H1 (cell line): ENCODE measurements around the gene GDI2. TPM values are rescaled to one million over a fixed set of nuclear protein-coding genes. Genes with fewer than 3 reads are reported as not detected.

Experiments
- CTCF ChIA-PET: fragments of 300-600 bp; sonication (Branson Sonifier 250); formaldehyde crosslinking; loops from one replicate; lab custom pipeline; 2021; ENCODE audit not compliant: partially characterized antibody; lab: Charles Lee
- POLR2A ChIA-PET: fragments of 300-600 bp; sonication (Branson Sonifier 250); formaldehyde crosslinking; loops from one replicate; lab custom pipeline; 2021; ENCODE audit warnings: inconsistent platforms; ENCODE audit not compliant: partially characterized antibody; lab: Charles Lee
- DNase-seq, 2 experiments: peaks; one replicate each; pipeline versions ENCODE4 v3.0.0 to v3.0.0-alpha.2; 2010 to 2022; ENCODE audit warnings: low spot score in 2 of 2, low read depth in 1 of 2, mixed read lengths in 1 of 2
- FAIRE-seq: peaks from 2 replicates; lab custom pipeline; 2011; peaks lifted over from hg19 to GRCh38; lab: Jason Lieb, UNC
- H2AFZ ChIP-seq: 2 replicates; pipeline ENCODE4 v1.8.1; 2012; ENCODE audit warnings: low read length, inconsistent platforms
- H2AK5ac ChIP-seq: 2 replicates; pipeline ENCODE4 v1.6.1; 2013; ENCODE audit warnings: low read depth, low read length
- H2BK120ac ChIP-seq: replicated peaks from 2 replicates; pipeline ENCODE3; 2013; ENCODE audit warnings: low read depth, low read length, inconsistent platforms
- H2BK12ac ChIP-seq: 2 replicates; pipeline ENCODE4 v1.6.1; 2013; ENCODE audit warnings: low read depth, low read length
- H2BK15ac ChIP-seq: 2 replicates; pipeline ENCODE4 v1.6.1; 2013; ENCODE audit warnings: low read length
- H2BK20ac ChIP-seq: 2 replicates; pipeline ENCODE4 v1.6.1; 2013; ENCODE audit warnings: low read length
- H2BK5ac ChIP-seq: 2 replicates; pipeline ENCODE4 v1.6.1; 2013; ENCODE audit warnings: low read depth, low read length
- H3K14ac ChIP-seq: 2 replicates; pipeline ENCODE4 v1.6.1; 2013; ENCODE audit warnings: inconsistent platforms; ENCODE audit not compliant: insufficient read length
- H3K18ac ChIP-seq: 2 replicates; pipeline ENCODE4 v1.6.1; 2013; ENCODE audit warnings: low read length; ENCODE audit errors: extremely low read depth
- H3K23ac ChIP-seq: 2 replicates; pipeline ENCODE4 v1.6.1; 2013; ENCODE audit warnings: inconsistent platforms; ENCODE audit not compliant: insufficient read length
- H3K23me2 ChIP-seq: 2 replicates; pipeline ENCODE4 v1.6.1; 2013; ENCODE audit warnings: low read depth, low read length
- H3K27ac ChIP-seq: 2 replicates; pipeline ENCODE4 v1.6.1; 2011; ENCODE audit warnings: low read depth, low read length, inconsistent platforms
- H3K27me3 ChIP-seq, 4 experiments: replicated peaks in 1 of 4; 1 replicate in 1 of 4; 2 replicates in 3 of 4; pipeline versions ENCODE4 v1.6.1 to v1.8.1; 2011 to 2013; ENCODE audit warnings: low read length in 3 of 4, mild to moderate bottlenecking in 3 of 4, inconsistent platforms in 2 of 4, mixed read lengths in 2 of 4, moderate library complexity in 1 of 4; ENCODE audit not compliant: control insufficient read depth in 3 of 4, insufficient read depth in 3 of 4; ENCODE audit errors: extremely low read depth in 1 of 4
- H3K36me3 ChIP-seq, 4 experiments: 2 replicates each; pipeline versions ENCODE4 v1.6.1 to v1.8.1; 2011 to 2013; ENCODE audit warnings: mild to moderate bottlenecking in 4 of 4, low read length in 3 of 4, moderate library complexity in 2 of 4, control low read depth in 1 of 4, inconsistent platforms in 1 of 4; ENCODE audit not compliant: insufficient read depth in 4 of 4, control insufficient read depth in 2 of 4
- H3K4ac ChIP-seq: replicated peaks from 2 replicates; pipeline ENCODE3; 2013; ENCODE audit warnings: low read length, low read depth, mixed read lengths, inconsistent platforms; ENCODE audit not compliant: insufficient read length
- H3K4me1 ChIP-seq, 4 experiments: replicated peaks in 1 of 4; 1 replicate in 1 of 4; 2 replicates in 3 of 4; pipeline versions ENCODE4 v1.6.1 to v1.8.1; 2011 to 2013; ENCODE audit warnings: low read length in 3 of 4, inconsistent platforms in 2 of 4, mixed read lengths in 1 of 4; ENCODE audit not compliant: insufficient read depth in 4 of 4, control insufficient read depth in 3 of 4
- H3K4me2 ChIP-seq, 2 experiments: 2 replicates each; pipeline versions ENCODE4 v1.6.1 to v1.8.1; 2011 to 2013; ENCODE audit warnings: low read depth in 2 of 2, low read length in 2 of 2, control low read depth in 1 of 2, inconsistent platforms in 1 of 2, mild to moderate bottlenecking in 1 of 2; ENCODE audit not compliant: insufficient read depth in 1 of 2
- H3K4me3 ChIP-seq, 4 experiments: fragments of 200-600, 300-600 bp in 1 of 4; sonication (generic), shearing (Covaris generic), sonication (Bioruptor Twin) in 1 of 4; 2 replicates each; pipeline versions ENCODE4 v1.5.1 to v1.8.1; 2011 to 2016; ENCODE audit warnings: low read length in 4 of 4, low read depth in 3 of 4, control low read depth in 2 of 4, inconsistent platforms in 2 of 4, mild to moderate bottlenecking in 2 of 4, mixed read lengths in 1 of 4, moderate library complexity in 1 of 4; ENCODE audit not compliant: insufficient read depth in 2 of 4; ENCODE audit errors: extremely low read depth in 1 of 4
- H3K56ac ChIP-seq: replicated peaks from 2 replicates; pipeline ENCODE3; 2013; ENCODE audit warnings: low read depth, mild to moderate bottlenecking, mixed read lengths, low read length, inconsistent platforms; ENCODE audit not compliant: insufficient read length
- H3K79me1 ChIP-seq: 2 replicates; pipeline ENCODE4 v1.6.1; 2013; ENCODE audit warnings: low read depth, low read length, control low read depth
- H3K79me2 ChIP-seq, 2 experiments: 2 replicates each; pipeline versions ENCODE4 v1.6.1 to v1.8.1; 2012 to 2013; ENCODE audit warnings: low read length in 2 of 2, mild to moderate bottlenecking in 2 of 2, inconsistent platforms in 1 of 2; ENCODE audit not compliant: insufficient read depth in 2 of 2, control insufficient read depth in 1 of 2
- H3K9ac ChIP-seq, 4 experiments: replicated peaks in 1 of 4; 1 replicate in 1 of 4; 2 replicates in 3 of 4; pipeline versions ENCODE4 v1.6.1 to v1.8.1; 2011 to 2013; ENCODE audit warnings: low read depth in 3 of 4, low read length in 3 of 4, control low read depth in 2 of 4, mild to moderate bottlenecking in 2 of 4, moderate library complexity in 2 of 4, inconsistent platforms in 1 of 4; ENCODE audit errors: extremely low read depth in 1 of 4
- H3K9me3 ChIP-seq, 2 experiments: 2 replicates each; pipeline versions ENCODE4 v1.6.1 to v1.8.1; 2012 to 2013; ENCODE audit warnings: mild to moderate bottlenecking in 2 of 2, moderate library complexity in 2 of 2, control low read depth in 1 of 2, inconsistent platforms in 1 of 2, low read depth in 1 of 2, low read length in 1 of 2, mixed read lengths in 1 of 2; ENCODE audit not compliant: insufficient read depth in 2 of 2
- H4K20me1 ChIP-seq, 2 experiments: replicated peaks in 1 of 2; 2 replicates each; pipeline versions ENCODE3 to v1.8.1; 2011 to 2013; ENCODE audit warnings: inconsistent platforms in 2 of 2, low read length in 2 of 2, mild to moderate bottlenecking in 1 of 2; ENCODE audit not compliant: insufficient read depth in 2 of 2, control insufficient read depth in 1 of 2
- H4K5ac ChIP-seq: 2 replicates; pipeline ENCODE4 v1.6.1; 2013; ENCODE audit warnings: low read length, low read depth, mixed read lengths, inconsistent platforms; ENCODE audit not compliant: insufficient read length
- H4K8ac ChIP-seq: 2 replicates; pipeline ENCODE4 v1.8.0; 2013; ENCODE audit warnings: mild to moderate bottlenecking, moderate library complexity, low read length, inconsistent platforms; ENCODE audit not compliant: insufficient read depth; ENCODE audit errors: extremely low read depth
- H4K91ac ChIP-seq: replicated peaks from 2 replicates; pipeline ENCODE3; 2013; ENCODE audit warnings: low read length, mixed read lengths, inconsistent platforms; ENCODE audit not compliant: insufficient read length
- CEBPB ChIP-seq: IDR thresholded peaks from 2 replicates; pipeline ENCODE4 v1.6.1; 2012; ENCODE audit warnings: low read depth, low read length
- CREB1 ChIP-seq: IDR thresholded peaks from 2 replicates; pipeline ENCODE4 v1.6.1; 2012; ENCODE audit warnings: inconsistent platforms
- EP300 ChIP-seq, 2 experiments: IDR thresholded peaks; 1 replicate in 1 of 2; 2 replicates in 1 of 2; pipeline ENCODE4 v1.6.1; 2011 to 2012; ENCODE audit warnings: low read depth in 2 of 2, low read length in 2 of 2, mild to moderate bottlenecking in 2 of 2, borderline replicate concordance in 1 of 2, inconsistent platforms in 1 of 2, moderate library complexity in 1 of 2
- KDM5A ChIP-seq: fragments of 200-600 bp; IDR thresholded peaks from 2 replicates; pipeline ENCODE4 v1.7.1; 2012; ENCODE audit warnings: mild to moderate bottlenecking, low read length, inconsistent platforms, mixed read lengths
- RFX5 ChIP-seq: IDR thresholded peaks from 2 replicates; pipeline ENCODE4 v1.6.1; 2011; ENCODE audit warnings: low read depth, low read length, improper control_type of control experiment, borderline replicate concordance
- TAF1 ChIP-seq: IDR thresholded peaks from 2 replicates; pipeline ENCODE4 v1.6.1; 2011; ENCODE audit warnings: mild to moderate bottlenecking, low read depth, low read length
- TEAD4 ChIP-seq: IDR thresholded peaks from 2 replicates; pipeline ENCODE4 v1.6.1; 2012; ENCODE audit warnings: low read depth, low read length, inconsistent platforms, mixed read lengths
- WGBS, 2 experiments: shearing (Covaris generic) in 1 of 2; methylation state at CpG; one replicate each; pipeline versions ENCODE4 v1.1.6 to v1.1.7; 2013 to 2015; ENCODE audit warnings: low lambda C conversion rate in 2 of 2, mixed read lengths in 2 of 2, inconsistent platforms in 1 of 2, low coverage in 1 of 2, missing lambda C conversion rate in 1 of 2; ENCODE audit not compliant: insufficient replicate concordance in 2 of 2, insufficient coverage in 1 of 2, insufficient read length in 1 of 2; ENCODE audit errors: extremely low coverage in 1 of 2, missing lambda C conversion rate in 1 of 2; 5-methylcytosine and 5-hydroxymethylcytosine counted together
- polyA plus RNA-seq, 7 experiments: library from polyadenylated mRNA; depleted of rRNA in 3 of 7; stranded (reverse) in 5 of 7; unstranded in 2 of 7; fragments of >200 nt in 5 of 7; fragments of 200-250 nt in 2 of 7; gene quantifications; 1 replicate in 5 of 7; 2 replicates in 1 of 7; 4 replicates in 1 of 7; pipeline versions ENCODE4 v1.2.1 to v1.2.3, GENCODE V29; 2011 to 2013; ENCODE audit warnings: missing spikeins in 2 of 7, mixed read lengths in 2 of 7
- total RNA-seq: library from RNA; stranded (reverse); fragmentation: NEBNext Ultra II Directional; extraction: Animal tissue kit (Norgen Biotek cat#: 25700); gene quantifications from 2 replicates; pipeline ENCODE4 v1.2.1, GENCODE V29; 2021
- TF ChIP-seq, protein P1 (sequence below), 3 experiments: IDR thresholded peaks; 1 replicate in 2 of 3; 2 replicates in 1 of 3; pipeline versions ENCODE4 v1.5.1 to v1.6.1; 2011; ENCODE audit warnings: low read length in 3 of 3, mild to moderate bottlenecking in 3 of 3, inconsistent platforms in 2 of 3, low read depth in 1 of 3, moderate library complexity in 1 of 3; ENCODE audit not compliant: insufficient read depth in 1 of 3; ENCODE audit errors: control extremely low read depth in 1 of 3

Gene GDI2
- total and polyA plus RNA-seq, 2 of the 8 experiments (the other 6 are each of a cell fraction or from before 2014, with no cell fraction given): 168 to 385 TPM

DNA sequence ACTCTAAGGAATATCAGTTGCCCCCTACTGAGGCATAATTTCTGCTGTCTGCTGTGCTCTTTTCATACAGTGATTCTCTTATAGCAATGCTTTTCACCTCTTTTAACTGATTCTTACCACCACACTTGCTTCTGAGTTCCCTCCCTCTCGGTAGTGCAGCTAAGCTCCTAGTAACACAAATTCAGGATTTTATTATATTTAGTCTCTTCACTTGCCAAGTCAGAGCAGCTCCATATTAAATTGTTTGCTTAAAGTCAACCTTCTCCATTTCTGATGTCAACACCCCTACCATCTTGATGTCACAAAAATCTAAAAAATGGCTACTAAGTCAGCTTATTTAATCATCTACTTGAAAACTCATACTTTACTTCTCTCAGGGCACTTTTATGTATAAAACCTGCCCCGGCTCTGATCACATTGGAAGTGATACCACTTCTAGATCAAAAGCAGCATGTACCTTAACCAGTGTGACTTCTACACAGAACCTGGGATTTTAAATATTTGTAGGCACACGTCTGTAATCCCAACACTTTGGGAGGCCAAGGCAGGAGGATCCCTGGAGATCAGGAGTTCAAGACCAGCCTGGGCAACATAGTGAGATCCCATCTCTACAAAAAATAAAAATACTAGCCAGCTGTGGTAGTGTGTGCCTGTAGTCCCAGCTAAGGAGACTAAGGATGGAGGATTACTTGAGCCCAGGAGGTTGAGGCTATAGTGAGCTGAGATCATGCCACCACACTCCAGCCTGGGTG is 55.3 kb downstream of the GDI2 start:
- no peak overlapping the region for H3K27ac ChIP-seq
- H2BK15ac ChIP-seq: no peak overlapping the region
- WGBS, 2 experiments: 87% methylated on average over 3 of the region's 3 CpGs; no CpG with 5 or more reads in 1 of the 2 experiments
- H2AK5ac ChIP-seq: no peak overlapping the region
- no peak overlapping the region for H2BK20ac ChIP-seq
- H3K18ac ChIP-seq: no peak overlapping the region
- ChIA-PET POLR2A (interaction anchor here (0.6 to 1.2 kb wide), 3 partner anchors 9 to 441 kb away, joined by 3 to 4 read pairs (median 3); no protein-coding TSS in a partner anchor), CTCF (interaction anchor here (1.5 to 1.6 kb wide), 3 partner anchors 18 to 317 kb away, joined by 3 to 5 read pairs (median 3); no protein-coding TSS in a partner anchor)
- no peak overlapping the region for H3K4me3 ChIP-seq
- H3K27me3 ChIP-seq: no peaks in the 10 kb centered on the region
- no peak overlapping the region for H2BK12ac ChIP-seq
- H2AFZ ChIP-seq: no peak overlapping the region
- H4K20me1 ChIP-seq: no peaks in the 10 kb centered on the region
- no peak for DNase-seq
- H4K8ac ChIP-seq: no peak overlapping the region
- no peak overlapping the region for H4K91ac ChIP-seq
- H3K79me1 ChIP-seq: no peaks in the 10 kb centered on the region; the same call in 1 of the 2 replicates
- no peak overlapping the region for H3K14ac ChIP-seq
- peaks cover 0 to 1% (median 0%) of the 10 kb centered on the region in 4 experiments; a peak in 1 of 7 replicates for H3K4me1 ChIP-seq
- H3K36me3 ChIP-seq: peaks cover 18 to 55% (median 41%) of the 10 kb centered on the region in 4 experiments
- no peak overlapping the region for H3K56ac ChIP-seq
- no peak overlapping the region for H3K4ac ChIP-seq
- no peak overlapping the region for H3K4me2 ChIP-seq
- H3K9ac ChIP-seq: no peak overlapping the region
- H2BK5ac ChIP-seq: no peak overlapping the region
- no peak for FAIRE-seq
- H3K79me2 ChIP-seq: peaks cover 0 to 4% of the 10 kb centered on the region in 2 experiments; a peak in 2 of 4 replicates
- no peak overlapping the region for H4K5ac ChIP-seq
- H3K9me3 ChIP-seq: no peaks in the 10 kb centered on the region
- H3K23ac ChIP-seq: no peak overlapping the region
- H2BK120ac ChIP-seq: no peak overlapping the region
- H3K23me2 ChIP-seq: no peaks in the 10 kb centered on the region
- TF ChIP-seq TAF1 (no peak), TEAD4 (no peak), RFX5 (no peak), KDM5A (no peak), CREB1 (no peak), EP300 (IDR thresholded peaks at IDR 0.05; ENCODE audit: borderline replicate concordance in 1 of 2, low read depth in 2 of 2, low read length in 2 of 2) (no peak), CEBPB (no peak)
- TF ChIP-seq, protein P1, sequence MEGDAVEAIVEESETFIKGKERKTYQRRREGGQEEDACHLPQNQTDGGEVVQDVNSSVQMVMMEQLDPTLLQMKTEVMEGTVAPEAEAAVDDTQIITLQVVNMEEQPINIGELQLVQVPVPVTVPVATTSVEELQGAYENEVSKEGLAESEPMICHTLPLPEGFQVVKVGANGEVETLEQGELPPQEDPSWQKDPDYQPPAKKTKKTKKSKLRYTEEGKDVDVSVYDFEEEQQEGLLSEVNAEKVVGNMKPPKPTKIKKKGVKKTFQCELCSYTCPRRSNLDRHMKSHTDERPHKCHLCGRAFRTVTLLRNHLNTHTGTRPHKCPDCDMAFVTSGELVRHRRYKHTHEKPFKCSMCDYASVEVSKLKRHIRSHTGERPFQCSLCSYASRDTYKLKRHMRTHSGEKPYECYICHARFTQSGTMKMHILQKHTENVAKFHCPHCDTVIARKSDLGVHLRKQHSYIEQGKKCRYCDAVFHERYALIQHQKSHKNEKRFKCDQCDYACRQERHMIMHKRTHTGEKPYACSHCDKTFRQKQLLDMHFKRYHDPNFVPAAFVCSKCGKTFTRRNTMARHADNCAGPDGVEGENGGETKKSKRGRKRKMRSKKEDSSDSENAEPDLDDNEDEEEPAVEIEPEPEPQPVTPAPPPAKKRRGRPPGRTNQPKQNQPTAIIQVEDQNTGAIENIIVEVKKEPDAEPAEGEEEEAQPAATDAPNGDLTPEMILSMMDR (IDR thresholded peaks at IDR 0.05; ENCODE audit: control extremely low read depth in 1 of 3, insufficient read depth in 1 of 3, low read depth in 1 of 3, low read length in 3 of 3): no peak
